ENCODE data around the gene METRNL.
"Not testable (repeated sequence)": the region's sequence is repeated elsewhere in the genome, so short reads cannot be mapped to it uniquely, and the experiment has no call there.

Gene METRNL

GRCh38 chr17:83052241-83052564 lies 27.2 kb upstream of the METRNL start:
- DNase-seq (ENCODE audit: low read depth in 3 of 3) = no peak

- no peak for DNase-seq (ENCODE audit: low read depth in 3 of 3)
These were observed 26.3 kb upstream of the METRNL start for GRCh38 chr17:83053021-83053681.

GRCh38 chr17:83053739-83054451 lies 25.5 kb upstream of the METRNL start:
- no peak for DNase-seq (ENCODE audit: low read depth in 3 of 3)

- DNase-seq (ENCODE audit: low read depth in 3 of 3) = no peak
These were observed 24.8 kb upstream of the METRNL start for GRCh38 chr17:83054518-83055125.

- not testable (repeated sequence) for DNase-seq (ENCODE audit: low read depth in 3 of 3)
These were observed 24.2 kb upstream of the METRNL start for GRCh38 chr17:83055176-83055575.

GRCh38 chr17:83055911-83056582 lies 23.4 kb upstream of the METRNL start:
- DNase-seq (ENCODE audit: low read depth in 3 of 3) = no peak

- no peak for DNase-seq (ENCODE audit: low read depth in 3 of 3)
These were observed 22.6 kb upstream of the METRNL start for GRCh38 chr17:83056583-83057396.

- DNase-seq (ENCODE audit: low read depth in 3 of 3) = no peak
These were observed 22.0 kb upstream of the METRNL start for GRCh38 chr17:83057397-83057761.

- no peak for DNase-seq (ENCODE audit: low read depth in 3 of 3)
These were observed 21.6 kb upstream of the METRNL start for GRCh38 chr17:83057793-83058265.

GRCh38 chr17:83058266-83058798 lies 21.1 kb upstream of the METRNL start:
- DNase-seq (ENCODE audit: low read depth in 3 of 3) = no peak

- no peak for DNase-seq (ENCODE audit: low read depth in 3 of 3)
These were observed 17.8 kb upstream of the METRNL start for GRCh38 chr17:83061586-83061985.

- no peak for DNase-seq (ENCODE audit: low read depth in 3 of 3)
These were observed 17.2 kb upstream of the METRNL start for GRCh38 chr17:83062011-83062817.

- no peak for DNase-seq (ENCODE audit: low read depth in 3 of 3)
These were observed 16.4 kb upstream of the METRNL start for GRCh38 chr17:83062818-83063671.

- no peak for DNase-seq (ENCODE audit: low read depth in 3 of 3)
These were observed 15.2 kb upstream of the METRNL start for GRCh38 chr17:83064021-83064731.

- DNase-seq (ENCODE audit: low read depth in 3 of 3) = no peak
These were observed 14.4 kb upstream of the METRNL start for GRCh38 chr17:83064732-83065659.

GRCh38 chr17:83065660-83066542 lies 13.5 kb upstream of the METRNL start:
- DNase-seq (ENCODE audit: low read depth in 3 of 3) = no peak

- DNase-seq (ENCODE audit: low read depth in 3 of 3) = not testable (repeated sequence)
These were observed 12.9 kb upstream of the METRNL start for GRCh38 chr17:83066543-83066890.
